ENCODE data around the gene PLRG1.
"Not testable (repeated sequence)": the region's sequence is repeated elsewhere in the genome, so short reads cannot be mapped to it uniquely, and the experiment has no call there.

PLRG1 gene

DNA sequence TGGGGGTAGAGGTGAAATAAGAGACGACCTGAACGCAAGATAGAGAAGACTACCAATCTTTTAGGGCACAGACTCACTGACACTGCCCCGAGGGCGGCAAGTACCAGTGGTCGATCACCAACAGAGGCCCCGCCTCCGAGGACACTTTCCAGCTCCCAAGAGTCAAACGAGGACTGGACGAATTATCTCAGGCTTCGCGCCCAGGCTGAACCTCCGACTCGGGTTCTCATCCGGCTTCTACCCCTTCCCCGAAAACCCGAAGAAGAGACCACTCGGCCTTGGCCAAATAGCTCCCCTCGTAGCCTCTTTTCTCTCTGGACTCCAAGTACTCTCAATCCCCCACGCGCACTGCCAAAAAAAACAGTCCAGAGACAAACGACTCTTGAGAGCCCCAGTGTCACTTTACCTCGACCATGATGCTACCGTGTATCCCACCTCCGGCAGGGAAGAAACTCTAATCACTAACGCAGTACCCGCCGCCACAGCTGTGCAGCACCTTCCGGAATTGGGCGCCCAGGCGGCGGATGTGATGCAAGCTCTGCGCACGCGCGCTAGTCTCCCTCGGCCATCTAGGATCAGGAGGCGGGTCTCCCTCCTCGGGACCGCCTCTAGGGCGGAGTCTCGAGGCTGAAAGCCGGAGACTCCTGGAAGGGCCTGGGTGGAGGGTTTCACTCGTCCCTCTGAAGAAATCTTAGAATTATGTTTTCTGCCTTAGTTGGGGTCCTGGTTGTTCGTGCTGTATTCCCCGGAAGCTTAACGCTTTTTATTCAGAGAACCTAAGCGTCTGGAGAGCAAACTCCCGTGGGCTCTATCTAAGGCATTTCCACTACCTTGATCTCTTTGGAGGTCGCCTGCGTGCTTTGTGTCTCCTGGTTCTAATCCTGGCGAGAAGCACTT is at the start of gene PLRG1:
Gene PLRG1 (minus strand): TSS at position 507 of the 897 bp plus-strand sequence. CDS start 92 bp downstream, at position 415.
- DNase-seq = peak; percentile 75

- DNase-seq = no peak
Observed at GRCh38 chr4:154597798-154598774, 47.9 kb upstream of the PLRG1 start.

DNA sequence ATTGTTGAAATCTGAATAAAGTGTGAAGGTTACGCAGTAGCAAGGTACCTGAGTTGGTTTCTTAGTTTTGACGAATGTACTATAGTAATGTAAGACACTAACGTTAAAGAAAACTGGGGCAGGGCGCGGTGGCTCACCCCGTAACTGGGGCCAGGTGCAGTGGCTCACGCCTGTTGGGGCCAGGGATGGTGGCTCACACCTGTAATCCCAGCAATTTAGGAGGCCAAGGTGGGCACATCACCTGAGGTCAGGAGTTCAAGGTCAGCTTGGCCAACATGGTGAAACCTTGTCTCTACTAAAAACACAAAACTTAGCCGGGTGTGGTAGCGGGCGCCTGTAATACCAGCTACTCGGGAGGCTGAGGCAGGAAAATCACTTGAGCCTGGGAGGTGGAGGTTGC is 47.1 kb upstream of the PLRG1 start:
- DNase-seq = not testable (repeated sequence)

GRCh38 chr4:154595807-154596206 is 45.6 kb upstream of the PLRG1 start:
- DNase-seq = no peak

DNA sequence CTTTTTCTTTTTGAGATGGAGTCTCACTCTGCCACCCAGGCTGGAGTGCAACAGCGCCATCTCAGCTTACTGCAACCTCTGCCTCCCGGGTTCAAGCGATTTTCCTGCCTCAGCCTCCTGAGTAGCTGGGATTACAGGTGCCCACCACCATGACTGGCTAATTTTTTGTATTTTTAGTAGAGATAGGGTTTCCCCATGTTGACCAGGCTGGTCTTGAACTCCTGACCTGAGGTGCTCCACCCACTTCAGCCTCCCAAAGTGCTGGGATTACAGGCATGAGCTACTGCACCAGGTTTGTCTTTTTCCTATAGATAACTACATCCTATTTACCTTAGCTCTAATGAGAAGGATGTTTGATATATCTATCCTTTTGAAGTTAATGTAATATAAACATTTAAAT is 44.1 kb upstream of the PLRG1 start:
- not testable (repeated sequence) for DNase-seq

DNA sequence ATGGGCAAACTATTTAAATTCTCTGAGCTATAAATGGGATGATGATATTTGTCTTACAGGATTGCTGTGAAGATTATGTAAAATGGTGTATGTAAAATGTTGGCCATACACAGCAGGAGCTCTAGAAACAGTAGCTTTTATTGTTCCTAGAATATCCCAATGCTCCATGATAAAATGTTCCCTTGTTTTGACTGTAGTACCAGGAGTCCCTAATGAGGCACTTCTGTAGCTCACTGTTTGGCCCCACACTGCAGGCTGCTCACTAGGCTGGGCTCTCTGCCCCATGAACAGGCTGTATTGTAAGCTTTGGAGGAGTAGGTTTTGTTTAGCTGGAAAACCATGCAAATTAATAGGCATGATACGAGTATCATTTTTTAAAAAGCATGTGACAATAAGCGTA is 43.7 kb upstream of the PLRG1 start:
- no peak for DNase-seq

GRCh38 chr4:154591890-154592289 is 41.7 kb upstream of the PLRG1 start:
- DNase-seq = no peak

GRCh38 chr4:154590329-154591006 is 40.3 kb upstream of the PLRG1 start, which contains the start of gene FGA:
TSS of gene FGA (minus strand) at chr4:154590742. CDS start at chr4:154590687, 55 bp downstream.
- no peak for DNase-seq

DNA sequence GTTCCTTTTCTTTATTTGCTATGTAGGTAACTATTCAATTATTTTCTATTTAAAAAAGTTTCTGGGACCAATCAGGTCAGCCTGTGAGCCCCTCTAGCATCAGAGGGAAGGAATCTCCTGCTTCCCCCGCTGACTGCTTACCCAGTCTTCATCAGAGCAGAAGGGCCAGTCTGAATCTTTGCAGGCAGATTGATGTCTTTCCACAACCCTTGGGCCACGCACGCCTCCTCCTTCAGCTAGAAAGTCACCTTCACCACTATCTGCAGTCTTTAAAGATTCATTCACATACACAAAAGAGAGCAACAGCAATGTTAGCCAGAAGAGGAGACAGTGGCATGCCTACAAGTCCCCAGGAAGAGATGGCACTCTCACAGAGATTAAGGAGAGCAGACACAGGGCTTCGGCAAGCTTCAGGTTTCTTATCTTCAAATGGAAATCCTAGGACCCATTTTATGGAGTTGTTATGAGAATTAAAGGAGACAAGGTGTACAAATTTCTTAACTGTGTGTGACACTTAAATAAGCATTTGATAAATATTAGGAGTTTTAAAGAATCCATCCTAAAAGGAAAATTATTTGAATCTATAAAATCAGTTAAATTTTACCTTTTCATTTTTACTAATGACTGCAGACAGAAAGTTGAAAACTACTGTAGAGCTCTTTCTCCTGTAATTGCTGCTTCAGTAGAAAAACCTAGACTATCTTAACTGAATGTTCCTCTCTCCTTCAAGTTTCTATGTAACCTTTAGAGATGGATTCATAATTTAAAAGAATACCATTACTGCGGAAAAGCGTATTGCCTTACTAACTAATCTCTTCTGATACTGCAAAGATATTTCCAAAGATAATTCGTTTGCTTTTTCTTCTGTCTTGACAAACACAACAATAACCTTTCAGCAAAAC is 39.3 kb upstream of the PLRG1 start:
- DNase-seq = no peak

DNA sequence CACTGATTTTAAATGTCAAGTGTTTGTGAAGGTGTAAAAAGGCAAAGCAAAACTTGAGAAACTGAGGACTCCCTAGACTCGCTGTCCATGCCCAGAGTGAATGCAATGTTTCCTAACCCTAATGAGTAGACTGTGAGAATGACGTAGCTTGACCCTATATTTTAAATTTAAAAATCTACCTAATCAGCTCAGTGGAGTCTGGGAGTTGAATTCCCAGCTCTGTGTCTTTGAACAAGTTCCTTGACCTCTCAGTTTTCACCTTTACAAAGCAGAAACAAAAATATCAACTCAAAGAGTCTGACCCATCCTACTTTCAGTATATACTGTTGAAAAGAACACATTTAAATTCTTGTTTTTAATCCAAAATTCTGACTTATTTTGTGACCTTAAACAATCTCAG is 38.0 kb upstream of the PLRG1 start:
- DNase-seq = no peak

- DNase-seq = no peak
Observed at GRCh38 chr4:154586296-154587033, 36.3 kb upstream of the PLRG1 start.

- DNase-seq = no peak
Observed at GRCh38 chr4:154585369-154586018, 35.3 kb upstream of the PLRG1 start.

DNA sequence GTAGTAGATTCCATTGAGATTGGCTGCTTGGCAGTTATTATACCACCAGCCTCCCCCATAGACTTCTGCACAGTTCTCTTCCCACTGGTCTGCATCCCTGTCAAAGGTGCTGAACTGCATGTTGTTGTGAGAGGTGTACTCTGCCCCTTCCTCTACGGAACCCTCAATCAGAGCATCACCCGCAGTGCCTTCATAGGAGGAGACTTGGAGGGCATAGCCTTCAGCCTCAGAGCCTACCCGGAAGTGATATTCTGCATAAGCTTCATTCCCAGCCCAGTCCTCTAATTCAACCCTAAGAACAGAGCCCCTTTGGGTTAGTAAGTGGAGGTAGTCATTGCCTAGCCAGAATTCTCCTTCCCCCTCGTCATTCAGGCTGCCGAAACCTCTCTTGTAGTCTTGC is 34.1 kb upstream of the PLRG1 start:
- no peak for DNase-seq

GRCh38 chr4:154583677-154584076 is 33.5 kb upstream of the PLRG1 start:
- DNase-seq = no peak

DNA sequence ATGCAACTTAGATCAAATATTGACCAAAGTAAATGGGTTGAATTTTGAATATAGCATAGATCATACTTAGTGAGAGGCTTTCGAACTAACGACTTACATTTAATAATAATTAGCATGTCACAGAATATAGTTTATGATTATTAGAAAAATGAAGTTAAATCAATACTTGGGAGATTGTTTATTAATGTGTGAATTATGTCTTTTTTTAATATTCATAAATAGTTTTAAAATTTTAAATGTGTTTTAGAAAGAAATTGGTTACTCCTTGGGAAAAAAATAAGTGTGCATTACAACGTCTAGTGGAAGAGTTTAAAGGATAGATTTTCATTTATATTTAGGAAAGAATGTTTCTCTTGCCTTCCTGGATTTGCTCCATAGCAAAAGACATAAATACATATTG is 33.0 kb upstream of the PLRG1 start:
- no peak for DNase-seq

- DNase-seq = no peak
Observed at GRCh38 chr4:154582723-154583122, 32.5 kb upstream of the PLRG1 start.

DNA sequence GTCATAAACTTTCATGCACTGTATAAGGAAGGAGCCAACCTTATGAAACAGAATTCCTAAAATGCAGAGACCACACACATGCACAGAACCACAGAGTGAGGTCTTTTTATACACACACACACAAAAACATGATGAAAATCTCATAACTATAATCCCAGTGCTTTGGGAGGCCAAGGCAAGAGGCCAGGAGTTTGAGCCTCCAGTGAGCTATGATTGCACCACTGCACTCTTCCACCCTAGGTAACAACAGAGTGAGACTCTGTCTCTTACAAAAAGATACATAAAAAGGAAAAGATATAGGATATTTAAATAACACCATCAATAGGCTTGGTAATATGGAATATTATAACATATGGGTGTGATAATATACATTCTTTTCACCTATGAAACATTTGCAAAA is 29.7 kb upstream of the PLRG1 start:
- no peak for DNase-seq

DNA sequence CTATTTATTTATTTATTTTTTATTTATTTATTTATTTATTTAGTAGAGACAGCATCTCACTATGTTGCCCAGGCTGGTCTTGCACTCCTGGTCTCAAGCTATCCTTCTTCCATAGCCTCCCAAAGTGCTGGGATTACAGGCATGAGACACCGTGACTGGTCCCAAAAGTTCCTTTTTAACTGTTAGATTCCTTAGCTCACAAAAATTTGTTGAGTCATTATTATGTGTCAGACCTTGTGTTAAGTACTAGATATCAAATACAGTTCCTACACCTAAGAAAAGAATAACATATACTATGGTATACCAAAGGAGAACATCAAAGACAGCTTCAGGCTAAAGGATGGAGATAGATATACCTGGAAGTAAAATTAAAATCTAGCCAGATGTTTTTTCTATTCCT is 28.7 kb upstream of the PLRG1 start:
- no peak for DNase-seq

DNA sequence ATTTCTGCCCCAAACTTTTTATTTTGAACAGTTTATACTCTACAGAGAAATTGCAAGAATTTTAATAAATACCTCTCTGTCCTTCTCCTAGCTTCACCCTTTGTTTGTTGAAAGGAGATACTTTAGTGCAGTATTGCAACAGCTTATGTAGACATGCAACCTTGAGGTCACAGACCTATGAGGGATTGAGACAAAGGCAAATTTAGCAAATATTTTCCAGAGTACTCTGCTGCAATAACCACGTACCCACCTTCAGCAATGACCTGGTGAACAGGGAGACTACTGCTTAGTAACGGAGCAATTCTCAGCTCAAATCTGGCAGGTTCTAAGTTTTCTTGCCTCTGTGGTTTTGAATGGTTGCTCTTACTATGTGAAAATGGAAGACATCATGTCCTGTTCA is 27.1 kb upstream of the PLRG1 start:
- DNase-seq = no peak

GRCh38 chr4:154574311-154574710 is 24.1 kb upstream of the PLRG1 start:
- no peak for DNase-seq

Measured in NCI-H748 treated with DMSO at 0.1 percent for 48 hours (cell line).